Liver (tissue), 9 donors: ENCODE data around the gene NAPA. TPM values are rescaled to one million over a fixed set of nuclear protein-coding genes. Genes with fewer than 3 reads are reported as not detected.

ENCODE experiments used
- DNase-seq: peaks from one replicate; pipeline ENCODE4 v3.0.0-alpha.2; 2017; ENCODE audit warnings: low spot score
- H3K27ac ChIP-seq, 2 donors: one replicate each; pipeline ENCODE4 v1.7.0; 2013; ENCODE audit warnings: inconsistent platforms in 2 of 2, low read length in 2 of 2, control low read depth in 1 of 2, low read depth in 1 of 2, mild to moderate bottlenecking in 1 of 2
- H3K27me3 ChIP-seq, 4 donors: one replicate each; pipeline versions ENCODE4 v1.6.1 to v1.7.0; 2013; ENCODE audit warnings: low read length in 3 of 4, inconsistent platforms in 1 of 4, mild to moderate bottlenecking in 1 of 4, moderate library complexity in 1 of 4; ENCODE audit not compliant: control insufficient read depth in 4 of 4, insufficient read depth in 4 of 4
- H3K36me3 ChIP-seq, 4 donors: one replicate each; pipeline versions ENCODE4 v1.6.1 to v1.7.0; 2013; ENCODE audit warnings: low read length in 3 of 4, mild to moderate bottlenecking in 3 of 4, low read depth in 1 of 4, moderate library complexity in 1 of 4; ENCODE audit not compliant: control insufficient read depth in 4 of 4, insufficient read depth in 3 of 4
- H3K4me1 ChIP-seq, 4 donors: one replicate each; pipeline versions ENCODE4 v1.6.1 to v1.7.0; 2013; ENCODE audit warnings: low read length in 3 of 4, mild to moderate bottlenecking in 3 of 4, moderate library complexity in 1 of 4; ENCODE audit not compliant: control insufficient read depth in 4 of 4, insufficient read depth in 4 of 4
- H3K4me3 ChIP-seq, 3 donors: one replicate each; pipeline versions ENCODE4 v1.6.1 to v1.7.0; 2013; ENCODE audit warnings: low read length in 3 of 3, control low read depth in 1 of 3, low read depth in 1 of 3, mild to moderate bottlenecking in 1 of 3
- H3K9ac ChIP-seq, 2 donors: one replicate each; pipeline ENCODE4 v1.7.0; 2013; ENCODE audit warnings: low read length in 2 of 2, mild to moderate bottlenecking in 2 of 2, moderate library complexity in 2 of 2, control low read depth in 1 of 2, low read depth in 1 of 2
- H3K9me3 ChIP-seq, 4 donors: one replicate each; pipeline versions ENCODE4 v1.6.1 to v1.7.0; 2013; ENCODE audit warnings: low read length in 3 of 4; ENCODE audit not compliant: control insufficient read depth in 4 of 4
- ATF3 ChIP-seq: IDR thresholded peaks from 2 replicates; pipeline ENCODE4 v1.6.1; 2016; ENCODE audit warnings: antibody characterized with exemption
- CTCF ChIP-seq: fragments of 150-350 bp; IDR thresholded peaks from 2 replicates; pipeline ENCODE4 v1.5.1; 2017; ENCODE audit warnings: improper control_type of control experiment, low read depth, low read length; ENCODE audit not compliant: missing input control
- EGR1 ChIP-seq, 2 donors: IDR thresholded peaks; 2 replicates each; pipeline ENCODE4 v1.6.1; 2016 to 2018; ENCODE audit warnings: antibody characterized with exemption in 2 of 2, low read depth in 2 of 2
- FOXA1 ChIP-seq: IDR thresholded peaks from 2 replicates; pipeline ENCODE4 v1.6.1; 2016; ENCODE audit warnings: antibody characterized with exemption
- FOXA2 ChIP-seq: IDR thresholded peaks from 2 replicates; pipeline ENCODE4 v1.6.1; 2016; ENCODE audit warnings: antibody characterized with exemption
- GABPA ChIP-seq, 2 donors: IDR thresholded peaks in 1 of 2; conservative IDR thresholded peaks in 1 of 2; 2 replicates each; pipeline ENCODE4 v1.6.1; 2016; ENCODE audit warnings: antibody characterized with exemption in 2 of 2, mild to moderate bottlenecking in 1 of 2, moderate library complexity in 1 of 2
- HNF4A ChIP-seq, 2 donors: conservative IDR thresholded peaks; 2 replicates each; pipeline ENCODE4 v1.6.1; 2016; ENCODE audit warnings: antibody characterized with exemption in 2 of 2, mild to moderate bottlenecking in 2 of 2
- HNF4G ChIP-seq: IDR thresholded peaks from 2 replicates; pipeline ENCODE4 v1.6.1; 2016; ENCODE audit warnings: antibody characterized with exemption
- JUND ChIP-seq, 2 donors: IDR thresholded peaks; 2 replicates each; pipeline ENCODE4 v1.6.1; 2016; ENCODE audit warnings: antibody characterized with exemption in 2 of 2
- MAX ChIP-seq: IDR thresholded peaks from 2 replicates; pipeline ENCODE4 v1.6.1; 2016; ENCODE audit warnings: antibody characterized with exemption
- NR2F2 ChIP-seq: IDR thresholded peaks from 2 replicates; pipeline ENCODE4 v1.6.1; 2016; ENCODE audit warnings: antibody characterized with exemption
- RAD21 ChIP-seq, 2 donors: IDR thresholded peaks; 2 replicates each; pipeline ENCODE4 v1.6.1; 2016; ENCODE audit warnings: antibody characterized with exemption in 2 of 2, mild to moderate bottlenecking in 2 of 2
- REST ChIP-seq: IDR thresholded peaks from 2 replicates; pipeline ENCODE4 v1.6.1; 2016; ENCODE audit warnings: antibody characterized with exemption, mild to moderate bottlenecking
- RXRA ChIP-seq, 2 donors: IDR thresholded peaks; 2 replicates each; pipeline ENCODE4 v1.6.1; 2017 to 2018; ENCODE audit warnings: antibody characterized with exemption in 2 of 2, mild to moderate bottlenecking in 1 of 2
- SP1 ChIP-seq: IDR thresholded peaks from 2 replicates; pipeline ENCODE4 v1.6.1; 2018; ENCODE audit warnings: antibody characterized with exemption, mild to moderate bottlenecking
- TAF1 ChIP-seq: conservative IDR thresholded peaks from 2 replicates; pipeline ENCODE4 v1.6.1; 2016; ENCODE audit warnings: antibody characterized with exemption, mild to moderate bottlenecking
- YY1 ChIP-seq: IDR thresholded peaks from 2 replicates; pipeline ENCODE4 v1.6.1; 2016; ENCODE audit warnings: antibody characterized with exemption, mild to moderate bottlenecking
- ZBTB33 ChIP-seq: IDR thresholded peaks from 2 replicates; pipeline ENCODE4 v1.6.1; 2016; ENCODE audit warnings: antibody characterized with exemption
- WGBS: extraction: QIAGEN DNeasy Blood & Tissue Kit; methylation state at CpG from one replicate; pipeline ENCODE4 v1.1.7; 2013; 5-methylcytosine and 5-hydroxymethylcytosine counted together
- polyA plus RNA-seq, 2 donors: library from polyadenylated mRNA; stranded (reverse) in 1 of 2; unstranded in 1 of 2; fragments of 200-250 nt in 1 of 2; fragments of >200 nt in 1 of 2; fragmentation: Nextera tagmentation in 1 of 2; extraction: Ambion mirVana in 1 of 2; gene quantifications; one replicate each; pipeline versions ENCODE4 v1.2.1 to v1.2.3, GENCODE V29; 2013 to 2015
- total RNA-seq, 2 donors: library from RNA; depleted of rRNA; stranded (reverse); fragments of >200 nt; gene quantifications; one replicate each; pipeline ENCODE4 v1.2.3, GENCODE V29; 2014
- donor health status: healthy.
- donor health status: healthy.
- donor health status: healthy.
- donor health status: healthy.
- donor health status: healthy.

NAPA gene
- total and polyA plus RNA-seq, 4 donors: 73.4 to 132 (median 120) TPM

GRCh38 chr19:47499371-47499770 lies 15.5 kb downstream of the NAPA start:
- DNase-seq: no peak
- no peaks in the 10 kb centered on the region for H3K9me3 ChIP-seq
- 95% methylated on average over 7 of the region's 7 CpGs for WGBS
- H3K27me3 ChIP-seq: no peaks in the 10 kb centered on the region
- H3K36me3 ChIP-seq: peaks cover 18 to 80% (median 42%) of the 10 kb centered on the region in 4 donors
- TF ChIP-seq SP1: no peak
- TF ChIP-seq CTCF: no peak
- TF ChIP-seq FOXA2: no peak
- no peak for TF ChIP-seq EGR1 (IDR thresholded peaks at IDR 0.05; ENCODE audit: low read depth in 2 of 2)
- TF ChIP-seq JUND (IDR thresholded peaks at IDR 0.05): no peak
- no peak for TF ChIP-seq HNF4A (conservative IDR thresholded peaks at IDR 0.05)
- no peak for TF ChIP-seq GABPA (IDR thresholded peaks at IDR 0.05 in 1 of 2, conservative IDR thresholded peaks at IDR 0.05 in 1 of 2)
- TF ChIP-seq NR2F2: no peak
- no peak for TF ChIP-seq REST
- no peak for TF ChIP-seq ZBTB33
- no peak for TF ChIP-seq YY1
- TF ChIP-seq ATF3: no peak
- TF ChIP-seq RXRA (IDR thresholded peaks at IDR 0.05): no peak
- no peak for TF ChIP-seq FOXA1
- TF ChIP-seq HNF4G: no peak
- no peak for TF ChIP-seq RAD21 (IDR thresholded peaks at IDR 0.05)
- no peak for TF ChIP-seq TAF1
- TF ChIP-seq MAX: no peak
- no peak overlapping the region for H3K4me3 ChIP-seq
- H3K9ac ChIP-seq: no peak overlapping the region
- peaks cover 0 to 4% (median 1%) of the 10 kb centered on the region in 4 donors for H3K4me1 ChIP-seq
- H3K27ac ChIP-seq: no peak overlapping the region
